ENCODE results near the gene TMTC4.
"Not testable (repeated sequence)": the region's sequence is repeated elsewhere in the genome, so short reads cannot be mapped to it uniquely, and the experiment has no call there.

The TMTC4 gene

GRCh38 chr13:100710176-100710575, 35.6 kb upstream of the TMTC4 start:
- Histone ChIP-seq H3K4me3 (ENCODE audit: low read depth, low read length) (no peak overlapping the region), H3K9me3 (ENCODE audit: control insufficient read depth, low read length) (no peaks in the 10 kb centered on the region), H3K4me1 (no peaks in the 10 kb centered on the region), H3K36me3 (ENCODE audit: control insufficient read depth, insufficient read depth, low read length) (no peaks in the 10 kb centered on the region), H2AFZ (no peak overlapping the region), H3K27ac (no peak overlapping the region), H3K27me3 (ENCODE audit: control insufficient read depth, insufficient read depth, low read length) (no peaks in the 10 kb centered on the region), H3K9ac (no peak overlapping the region), H3K4me2 (ENCODE audit: low read length) (no peak overlapping the region), H3K79me2 (no peaks in the 10 kb centered on the region)
- TF ChIP-seq CTCF (IDR thresholded peaks at IDR 0.05) = no peak

- H3K27ac ChIP-seq = no peak overlapping the region
- no peaks in the 10 kb centered on the region for H3K79me2 ChIP-seq
- no peak overlapping the region for H3K9ac ChIP-seq
- H3K4me2 ChIP-seq (ENCODE audit: low read length) = no peak overlapping the region
- no peaks in the 10 kb centered on the region for H3K36me3 ChIP-seq (ENCODE audit: control insufficient read depth, insufficient read depth, low read length)
- H3K27me3 ChIP-seq (ENCODE audit: control insufficient read depth, insufficient read depth, low read length) = no peaks in the 10 kb centered on the region
- no peak overlapping the region for H2AFZ ChIP-seq
- no peaks in the 10 kb centered on the region for H3K4me1 ChIP-seq
- H3K9me3 ChIP-seq (ENCODE audit: control insufficient read depth, low read length) = no peaks in the 10 kb centered on the region
- no peak for TF ChIP-seq CTCF (IDR thresholded peaks at IDR 0.05)
- no peak overlapping the region for H3K4me3 ChIP-seq (ENCODE audit: low read depth, low read length)
These were observed 33.5 kb upstream of the TMTC4 start for GRCh38 chr13:100707818-100708740.

- H3K27ac ChIP-seq; H3K36me3 ChIP-seq (ENCODE audit: control insufficient read depth, insufficient read depth, low read length); H3K4me1 ChIP-seq; H3K9me3 ChIP-seq (ENCODE audit: control insufficient read depth, low read length); H3K79me2 ChIP-seq; H3K4me2 ChIP-seq (ENCODE audit: low read length); H3K4me3 ChIP-seq (ENCODE audit: low read depth, low read length); H3K9ac ChIP-seq; H2AFZ ChIP-seq; H3K27me3 ChIP-seq (ENCODE audit: control insufficient read depth, insufficient read depth, low read length): not testable (repeated sequence)
These were observed 23.7 kb upstream of the TMTC4 start for GRCh38 chr13:100698331-100698730.

- TF ChIP-seq CTCF (IDR thresholded peaks at IDR 0.05) = no peak
These were observed 20.8 kb upstream of the TMTC4 start for GRCh38 chr13:100695509-100695773.

GRCh38 chr13:100694722-100695508, 20.3 kb upstream of the TMTC4 start:
- no peak overlapping the region for H2AFZ ChIP-seq
- H3K27ac ChIP-seq = no peak overlapping the region
- H3K36me3 ChIP-seq (ENCODE audit: control insufficient read depth, insufficient read depth, low read length) = no peaks in the 10 kb centered on the region
- H3K27me3 ChIP-seq (ENCODE audit: control insufficient read depth, insufficient read depth, low read length) = no peaks in the 10 kb centered on the region
- no peak overlapping the region for H3K9ac ChIP-seq
- no peaks in the 10 kb centered on the region for H3K79me2 ChIP-seq
- no peaks in the 10 kb centered on the region for H3K4me1 ChIP-seq
- H3K4me3 ChIP-seq (ENCODE audit: low read depth, low read length) = no peak overlapping the region
- no peak for TF ChIP-seq CTCF (IDR thresholded peaks at IDR 0.05)
- H3K9me3 ChIP-seq (ENCODE audit: control insufficient read depth, low read length) = no peaks in the 10 kb centered on the region
- H3K4me2 ChIP-seq (ENCODE audit: low read length) = no peak overlapping the region

More at GRCh38 chr13:100695509-100695773, 20.8 kb upstream of the TMTC4 start:
- Histone ChIP-seq H3K27me3 (ENCODE audit: control insufficient read depth, insufficient read depth, low read length) (no peaks in the 10 kb centered on the region), H3K27ac (no peak overlapping the region), H3K4me2 (ENCODE audit: low read length) (no peak overlapping the region), H3K4me3 (ENCODE audit: low read depth, low read length) (no peak overlapping the region), H3K9me3 (ENCODE audit: control insufficient read depth, low read length) (no peaks in the 10 kb centered on the region), H3K79me2 (no peaks in the 10 kb centered on the region), H2AFZ (no peak overlapping the region), H3K9ac (no peak overlapping the region), H3K4me1 (no peaks in the 10 kb centered on the region), H3K36me3 (ENCODE audit: control insufficient read depth, insufficient read depth, low read length) (no peaks in the 10 kb centered on the region)

Measured in parathyroid adenoma (tissue), 2 donors.